Fibroblast of lung (primary cell): Measurements from ENCODE around the gene TSHZ3. TPM values are rescaled to one million over a fixed set of nuclear protein-coding genes. Genes with fewer than 3 reads are reported as not detected.

ENCODE experiments used
- DNase-seq, 2 donors: peaks; one replicate each; pipeline versions ENCODE4 v3.0.0 to v3.0.0-alpha.2; 2010; ENCODE audit warnings: low read depth in 2 of 2
- H2AFZ ChIP-seq: 2 replicates; pipeline ENCODE4 v1.5.1; 2012; ENCODE audit warnings: low read length, control low read depth, inconsistent platforms
- H3K27ac ChIP-seq: 2 replicates; pipeline ENCODE4 v1.5.1; 2011; ENCODE audit warnings: low read length, control low read depth; ENCODE audit not compliant: insufficient read depth
- H3K27me3 ChIP-seq: 2 replicates; pipeline ENCODE4 v1.5.1; 2011; ENCODE audit warnings: mild to moderate bottlenecking, low read length; ENCODE audit not compliant: control insufficient read depth, insufficient read depth
- H3K36me3 ChIP-seq: 2 replicates; pipeline ENCODE4 v1.5.1; 2011; ENCODE audit warnings: low read length; ENCODE audit not compliant: control insufficient read depth, insufficient read depth
- H3K4me1 ChIP-seq: 2 replicates; pipeline ENCODE4 v1.5.1; 2011; ENCODE audit warnings: low read length; ENCODE audit not compliant: control insufficient read depth, insufficient read depth; ENCODE audit errors: extremely low read depth
- H3K4me2 ChIP-seq: 2 replicates; pipeline ENCODE4 v1.5.1; 2011; ENCODE audit warnings: low read length, control low read depth; ENCODE audit not compliant: insufficient read depth; ENCODE audit errors: extremely low read depth
- H3K4me3 ChIP-seq, 4 experiments: fragments of 200-600 bp in 1 of 4; sonication (generic) in 1 of 4; replicated peaks in 1 of 4; 2 replicates each; pipeline ENCODE4 v1.5.1; 2011 to 2016; ENCODE audit warnings: low read length in 4 of 4, low read depth in 3 of 4, mild to moderate bottlenecking in 3 of 4, control low read depth in 2 of 4, inconsistent platforms in 1 of 4, mixed read lengths in 1 of 4; ENCODE audit not compliant: insufficient read depth in 1 of 4; ENCODE audit errors: control extremely low read depth in 1 of 4
- H3K79me2 ChIP-seq: 2 replicates; pipeline ENCODE4 v1.5.1; 2012; ENCODE audit warnings: mild to moderate bottlenecking, low read length, inconsistent platforms; ENCODE audit not compliant: control insufficient read depth, insufficient read depth
- H3K9ac ChIP-seq: 2 replicates; pipeline ENCODE4 v1.5.1; 2011; ENCODE audit warnings: mild to moderate bottlenecking, low read length, control low read depth; ENCODE audit not compliant: insufficient read depth
- H3K9me3 ChIP-seq: 2 replicates; pipeline ENCODE4 v1.5.1; 2012; ENCODE audit warnings: low read depth, low read length; ENCODE audit not compliant: control insufficient read depth, insufficient read depth
- H4K20me1 ChIP-seq: 2 replicates; pipeline ENCODE4 v1.5.1; 2011; ENCODE audit warnings: low read length; ENCODE audit not compliant: control insufficient read depth, insufficient read depth; ENCODE audit errors: extremely low read depth
- EZH2 ChIP-seq: IDR thresholded peaks from 2 replicates; pipeline ENCODE4 v1.5.1; 2012; ENCODE audit warnings: low read length, control low read depth, mild to moderate bottlenecking; ENCODE audit errors: missing control alignments
- polyA plus RNA-seq, 2 donors: library from polyadenylated mRNA; depleted of rRNA in 1 of 2; stranded (reverse) in 1 of 2; unstranded in 1 of 2; fragments of >200 nt; gene quantifications; 2 replicates each; pipeline ENCODE4 v1.2.1, GENCODE V29; 2011 to 2012; ENCODE audit warnings: missing spikeins in 1 of 2
- total RNA-seq: library from RNA; depleted of rRNA; stranded (reverse); fragments of >200 nt; gene quantifications from 2 replicates; pipeline ENCODE4 v1.2.1, GENCODE V29; 2014
- TF ChIP-seq, protein P1 (sequence below), 2 donors: IDR thresholded peaks in 1 of 2; conservative IDR thresholded peaks in 1 of 2; 1 replicate in 1 of 2; 2 replicates in 1 of 2; pipeline ENCODE4 v1.5.1; 2011 to 2012; ENCODE audit warnings: low read length in 2 of 2, control low read depth in 1 of 2, inconsistent platforms in 1 of 2, low read depth in 1 of 2, mild to moderate bottlenecking in 1 of 2

Gene TSHZ3
- total and polyA plus RNA-seq, 2 donors (not counting 1 experiment from before 2014, with no cell fraction given), result 7.0 to 17.3 TPM

- H3K9me3 ChIP-seq, result no peaks in the 10 kb centered on the region
- H4K20me1 ChIP-seq, result no peaks in the 10 kb centered on the region
- H3K27ac ChIP-seq, result no peak overlapping the region
- peaks cover 25% of the 10 kb centered on the region for H3K79me2 ChIP-seq
- TF ChIP-seq EZH2, result no peak
- TF ChIP-seq, protein P1, sequence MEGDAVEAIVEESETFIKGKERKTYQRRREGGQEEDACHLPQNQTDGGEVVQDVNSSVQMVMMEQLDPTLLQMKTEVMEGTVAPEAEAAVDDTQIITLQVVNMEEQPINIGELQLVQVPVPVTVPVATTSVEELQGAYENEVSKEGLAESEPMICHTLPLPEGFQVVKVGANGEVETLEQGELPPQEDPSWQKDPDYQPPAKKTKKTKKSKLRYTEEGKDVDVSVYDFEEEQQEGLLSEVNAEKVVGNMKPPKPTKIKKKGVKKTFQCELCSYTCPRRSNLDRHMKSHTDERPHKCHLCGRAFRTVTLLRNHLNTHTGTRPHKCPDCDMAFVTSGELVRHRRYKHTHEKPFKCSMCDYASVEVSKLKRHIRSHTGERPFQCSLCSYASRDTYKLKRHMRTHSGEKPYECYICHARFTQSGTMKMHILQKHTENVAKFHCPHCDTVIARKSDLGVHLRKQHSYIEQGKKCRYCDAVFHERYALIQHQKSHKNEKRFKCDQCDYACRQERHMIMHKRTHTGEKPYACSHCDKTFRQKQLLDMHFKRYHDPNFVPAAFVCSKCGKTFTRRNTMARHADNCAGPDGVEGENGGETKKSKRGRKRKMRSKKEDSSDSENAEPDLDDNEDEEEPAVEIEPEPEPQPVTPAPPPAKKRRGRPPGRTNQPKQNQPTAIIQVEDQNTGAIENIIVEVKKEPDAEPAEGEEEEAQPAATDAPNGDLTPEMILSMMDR (conservative IDR thresholded peaks at IDR 0.05 in 1 of 2, IDR thresholded peaks at IDR 0.05 in 1 of 2; ENCODE audit: low read depth in 1 of 2, low read length in 2 of 2), result no peak
- H3K27me3 ChIP-seq, result no peaks in the 10 kb centered on the region
- no peak overlapping the region for H3K4me3 ChIP-seq
- H3K9ac ChIP-seq, result no peak overlapping the region
- no peak overlapping the region for H2AFZ ChIP-seq
- no peak for DNase-seq
- H3K4me1 ChIP-seq, result no peaks in the 10 kb centered on the region
- H3K4me2 ChIP-seq, result no peak overlapping the region
- H3K36me3 ChIP-seq, result peaks cover 2% of the 10 kb centered on the region
Measured at GRCh38 chr19:31294189-31294588, 55.0 kb downstream of the TSHZ3 start.

- H3K4me2 ChIP-seq, result no peak overlapping the region
- no peak for DNase-seq
- no peak overlapping the region for H3K4me3 ChIP-seq
- TF ChIP-seq EZH2, result no peak
- TF ChIP-seq, protein P1 (conservative IDR thresholded peaks at IDR 0.05 in 1 of 2, IDR thresholded peaks at IDR 0.05 in 1 of 2; ENCODE audit: low read depth in 1 of 2, low read length in 2 of 2), result no peak
- H3K79me2 ChIP-seq, result peaks cover 19% of the 10 kb centered on the region
- peaks cover 2% of the 10 kb centered on the region for H3K36me3 ChIP-seq
- H4K20me1 ChIP-seq, result no peaks in the 10 kb centered on the region
- no peak overlapping the region for H3K27ac ChIP-seq
- H3K27me3 ChIP-seq, result no peaks in the 10 kb centered on the region
- no peak overlapping the region for H3K9ac ChIP-seq
- H3K9me3 ChIP-seq, result no peaks in the 10 kb centered on the region
- no peak overlapping the region for H2AFZ ChIP-seq
- no peaks in the 10 kb centered on the region for H3K4me1 ChIP-seq
Measured at GRCh38 chr19:31292639-31293185, 56.5 kb downstream of the TSHZ3 start.

DNA sequence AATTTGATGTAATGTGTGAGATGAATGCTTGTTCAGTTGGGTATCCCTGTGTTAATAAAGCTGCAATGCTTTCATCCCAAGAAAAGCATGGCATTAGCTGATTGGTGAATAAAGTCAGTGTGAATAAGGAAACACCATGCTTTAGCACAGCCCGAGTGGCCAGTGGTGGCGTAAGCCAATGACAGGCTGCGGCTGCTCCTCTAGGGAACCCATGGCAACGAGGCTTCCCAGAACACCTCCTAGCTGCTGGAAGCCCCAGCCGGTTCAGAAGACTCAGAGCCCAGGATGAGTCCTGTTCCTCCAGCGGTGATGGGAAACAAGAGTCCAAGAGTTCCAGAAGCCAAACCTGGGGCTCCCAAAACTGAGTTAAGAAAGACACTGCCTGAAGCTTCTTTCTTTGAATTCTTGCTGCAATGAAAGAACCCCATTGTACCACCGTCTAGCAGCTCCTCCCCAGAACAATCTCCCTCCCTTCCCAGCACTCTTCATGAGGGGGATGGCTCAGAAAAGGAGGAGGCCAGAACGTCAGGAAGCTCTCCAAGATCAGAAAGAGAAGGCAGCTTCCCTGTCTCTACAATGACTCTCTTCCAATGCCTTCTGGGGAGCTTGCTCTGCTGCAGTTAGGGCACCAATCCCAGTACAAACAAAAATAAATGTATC, 58.2 kb downstream of the TSHZ3 start:
- H3K9me3 ChIP-seq, result no peaks in the 10 kb centered on the region
- H3K27me3 ChIP-seq, result no peaks in the 10 kb centered on the region
- peak in 1 of 2 donors; percentile 29 for DNase-seq
- TF ChIP-seq, protein P1 (conservative IDR thresholded peaks at IDR 0.05 in 1 of 2, IDR thresholded peaks at IDR 0.05 in 1 of 2; ENCODE audit: low read depth in 1 of 2, low read length in 2 of 2), result no peak
- H3K9ac ChIP-seq, result no peak overlapping the region
- H3K36me3 ChIP-seq, result no peaks in the 10 kb centered on the region
- H4K20me1 ChIP-seq, result no peaks in the 10 kb centered on the region
- peaks cover 16% of the 10 kb centered on the region for H3K79me2 ChIP-seq
- H3K27ac ChIP-seq, result no peak overlapping the region
- H2AFZ ChIP-seq, result no peak overlapping the region
- no peak overlapping the region for H3K4me3 ChIP-seq
- no peak overlapping the region for H3K4me2 ChIP-seq
- H3K4me1 ChIP-seq, result peaks cover 4% of the 10 kb centered on the region
